ENCODE data around the gene FAT1.
"Not testable (repeated sequence)": the region's sequence is repeated elsewhere in the genome, so short reads cannot be mapped to it uniquely, and the experiment has no call there.

FAT1 gene

DNA sequence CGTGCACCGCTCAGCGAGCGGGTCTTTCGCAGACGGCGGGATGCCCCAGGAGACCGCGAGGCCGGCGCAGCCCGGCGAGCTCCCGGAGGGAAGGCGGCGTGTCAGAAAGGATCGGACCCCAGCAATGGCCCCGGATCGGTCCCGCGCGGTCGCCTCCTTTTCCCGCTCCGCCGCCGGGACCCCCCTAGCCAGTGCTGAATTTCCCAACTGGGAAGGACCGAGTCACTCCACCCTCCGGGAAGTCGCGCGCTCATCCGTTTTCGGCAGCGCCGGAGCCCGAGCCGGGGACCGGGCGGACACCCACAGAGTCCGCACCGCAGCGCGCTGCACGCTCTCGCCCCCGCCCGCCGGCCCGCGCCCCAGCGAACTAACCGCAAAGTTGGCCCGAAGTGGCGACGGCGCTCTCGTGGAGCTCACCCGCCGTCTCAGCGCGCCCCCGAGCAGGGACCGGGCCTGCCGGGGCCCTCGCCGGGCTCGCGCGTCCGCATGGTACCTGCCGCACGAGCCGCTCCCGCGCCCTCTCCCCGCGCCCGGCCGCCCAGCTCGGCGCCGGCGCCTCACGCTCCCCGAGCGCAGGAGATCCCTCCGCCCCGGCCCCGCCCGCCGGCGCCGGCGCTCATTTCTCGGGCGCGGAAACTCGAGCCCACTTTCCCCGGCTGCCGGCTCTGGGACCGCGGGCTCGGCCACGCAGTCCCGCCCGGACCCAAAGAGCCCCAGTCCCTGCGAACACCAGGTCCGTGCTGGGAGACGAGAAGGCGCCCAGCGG is at the start of gene FAT1:
Gene FAT1, minus strand, starts transcription at position 565 of the 766 bp plus-strand sequence. CDS start 14,029 bp downstream, outside the sequence.
- DNase-seq: no peak

DNA sequence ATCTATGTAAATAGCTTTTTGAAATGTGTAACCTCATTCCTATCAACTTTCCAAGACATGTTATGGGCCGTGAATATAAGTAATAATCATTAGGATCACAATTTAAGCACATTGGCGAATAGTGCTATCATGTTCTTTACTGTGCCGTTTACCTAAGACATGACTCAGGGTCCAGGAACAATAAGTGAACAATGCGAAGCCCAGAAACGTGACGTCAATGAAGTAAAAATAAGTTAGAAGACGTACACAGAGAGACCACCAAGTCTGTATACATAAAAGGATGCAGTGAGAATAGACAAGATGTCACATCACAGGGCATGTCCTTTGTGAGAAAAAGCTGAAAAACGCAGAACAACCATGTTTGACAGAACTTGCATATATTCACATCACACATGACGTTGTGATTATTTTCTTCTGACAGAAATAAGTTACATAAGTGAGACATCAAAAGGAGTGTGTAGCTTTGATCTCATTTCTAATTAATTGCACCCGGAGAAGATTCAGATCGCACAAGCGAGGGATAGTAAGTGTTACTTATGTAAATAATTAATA is 49.4 kb upstream of the FAT1 start:
- no peak for DNase-seq

DNA sequence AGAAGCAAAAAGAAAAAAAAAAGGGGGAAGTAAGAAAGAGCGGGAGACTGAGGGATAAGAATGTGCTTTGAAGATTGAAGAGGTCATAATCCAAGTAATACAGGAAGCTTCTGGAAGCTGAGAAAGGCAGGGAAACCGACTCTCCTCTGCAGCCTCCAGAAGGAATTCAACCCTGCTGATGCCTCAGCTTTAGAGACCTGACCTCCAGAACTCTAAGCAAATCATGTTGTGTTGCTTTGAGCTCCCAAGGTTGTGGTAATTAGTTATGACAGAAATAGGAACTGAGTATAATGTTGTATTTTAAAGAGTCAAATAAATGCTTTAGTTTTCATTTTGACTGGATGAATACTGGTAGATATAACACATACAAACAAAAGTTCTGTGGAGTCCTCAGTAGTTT is 48.0 kb upstream of the FAT1 start:
- DNase-seq: no peak

GRCh38 chr4:186770481-186771175 is 47.0 kb upstream of the FAT1 start:
- no peak for DNase-seq

- no peak for DNase-seq
Observed at GRCh38 chr4:186767794-186768193, 44.1 kb upstream of the FAT1 start.

GRCh38 chr4:186765673-186766546 is 42.3 kb upstream of the FAT1 start:
- no peak for DNase-seq

- DNase-seq: no peak
Observed at GRCh38 chr4:186765138-186765537, 41.5 kb upstream of the FAT1 start.

GRCh38 chr4:186764457-186764856 is 40.8 kb upstream of the FAT1 start:
- no peak for DNase-seq

- no peak for DNase-seq
Observed at GRCh38 chr4:186762865-186763264, 39.2 kb upstream of the FAT1 start.

DNA sequence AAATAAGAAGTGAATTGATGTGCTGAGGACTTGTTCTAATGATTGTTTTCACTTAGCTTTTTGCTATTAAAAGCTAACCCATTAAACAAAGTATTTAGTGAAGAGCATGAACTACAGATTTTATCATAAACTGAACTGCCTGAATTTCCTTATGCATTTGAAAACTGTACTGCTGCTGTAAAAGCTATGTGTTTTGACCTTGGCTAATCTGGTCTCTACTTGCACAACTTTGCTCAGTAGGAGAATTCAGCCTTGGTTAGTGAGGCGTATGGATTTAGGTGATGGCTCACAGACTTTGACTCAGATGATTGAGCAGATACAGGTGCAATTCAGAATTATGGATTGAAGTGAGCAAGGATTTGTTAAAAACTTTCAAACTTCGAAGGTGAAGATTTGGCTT is 38.7 kb upstream of the FAT1 start:
- DNase-seq: no peak

GRCh38 chr4:186761956-186762355 is 38.3 kb upstream of the FAT1 start:
- DNase-seq: not testable (repeated sequence)

GRCh38 chr4:186761393-186761792 is 37.7 kb upstream of the FAT1 start:
- DNase-seq: no peak

DNA sequence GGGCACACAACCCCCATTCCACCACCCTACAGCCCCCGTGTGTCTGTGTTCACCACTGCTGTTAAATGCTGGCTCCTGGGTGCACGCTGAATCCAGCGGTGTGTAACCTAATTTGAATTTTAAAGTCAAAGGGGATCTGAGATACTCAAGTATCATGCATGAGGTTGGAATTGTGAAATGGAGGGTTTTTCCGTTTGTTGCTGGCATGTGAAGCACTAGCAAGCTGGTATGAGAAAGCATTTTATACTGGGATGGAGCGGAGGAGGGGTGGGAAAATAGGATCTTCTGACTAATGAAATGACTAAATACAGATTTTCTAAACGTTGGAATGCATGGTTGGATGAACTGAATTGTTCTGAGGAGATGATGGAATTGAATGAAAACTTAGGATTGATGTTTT is 36.9 kb upstream of the FAT1 start:
- DNase-seq: no peak

DNA sequence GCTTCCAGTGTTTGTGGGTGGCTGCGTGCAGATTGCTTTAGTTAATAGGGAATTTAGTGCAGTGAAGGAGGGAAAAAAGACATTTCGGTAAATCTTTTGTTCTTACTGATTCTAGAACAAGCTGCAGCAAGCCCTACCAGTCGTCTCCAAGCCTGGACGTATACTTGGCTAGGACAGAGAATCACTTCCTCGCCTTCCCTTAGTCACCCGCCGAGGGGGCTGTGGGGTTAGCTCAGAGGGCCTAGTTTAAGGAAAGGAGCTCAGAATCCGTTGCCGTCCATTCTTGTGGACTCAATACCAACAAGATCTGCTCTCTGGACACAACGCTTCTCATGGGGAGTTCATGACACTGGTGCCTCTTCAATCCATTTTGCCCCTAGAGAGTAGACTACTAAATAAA is 36.3 kb upstream of the FAT1 start:
- DNase-seq: no peak

DNA sequence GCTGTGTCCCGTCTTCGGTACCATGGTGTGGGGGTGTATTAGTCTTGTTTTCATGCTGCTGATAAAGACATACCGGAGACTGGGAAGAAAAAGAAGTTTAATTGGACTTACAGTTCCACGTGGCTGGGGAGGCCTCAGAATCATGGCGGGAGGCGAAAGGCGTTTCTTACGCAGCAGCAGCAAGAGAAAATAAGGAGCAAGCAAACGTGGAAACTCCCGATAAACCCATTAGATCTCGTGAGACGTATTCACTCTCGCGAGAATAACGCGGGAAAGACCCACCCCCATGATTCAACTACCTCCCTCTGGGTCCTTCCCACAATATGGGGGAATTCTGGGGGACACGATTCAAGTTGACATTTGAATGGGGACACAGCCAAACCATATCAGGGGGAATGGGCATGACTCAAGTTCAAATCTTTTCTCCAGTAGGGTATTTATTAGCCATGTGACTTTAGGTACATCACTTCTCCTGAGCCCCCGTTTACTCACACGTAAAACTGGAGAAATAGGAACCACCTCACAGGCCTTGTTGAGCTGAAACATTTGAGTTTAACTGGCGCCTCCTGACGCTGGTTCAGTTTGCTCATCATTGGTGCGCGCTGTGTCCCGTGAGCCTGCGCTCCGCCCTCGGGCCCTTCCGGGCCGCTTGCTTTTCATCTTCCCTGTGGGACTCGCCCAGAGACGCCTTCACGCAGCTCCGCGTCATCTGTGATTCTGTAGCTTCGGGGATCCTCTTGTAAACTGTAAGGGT is 35.5 kb upstream of the FAT1 start:
- DNase-seq: no peak

DNA sequence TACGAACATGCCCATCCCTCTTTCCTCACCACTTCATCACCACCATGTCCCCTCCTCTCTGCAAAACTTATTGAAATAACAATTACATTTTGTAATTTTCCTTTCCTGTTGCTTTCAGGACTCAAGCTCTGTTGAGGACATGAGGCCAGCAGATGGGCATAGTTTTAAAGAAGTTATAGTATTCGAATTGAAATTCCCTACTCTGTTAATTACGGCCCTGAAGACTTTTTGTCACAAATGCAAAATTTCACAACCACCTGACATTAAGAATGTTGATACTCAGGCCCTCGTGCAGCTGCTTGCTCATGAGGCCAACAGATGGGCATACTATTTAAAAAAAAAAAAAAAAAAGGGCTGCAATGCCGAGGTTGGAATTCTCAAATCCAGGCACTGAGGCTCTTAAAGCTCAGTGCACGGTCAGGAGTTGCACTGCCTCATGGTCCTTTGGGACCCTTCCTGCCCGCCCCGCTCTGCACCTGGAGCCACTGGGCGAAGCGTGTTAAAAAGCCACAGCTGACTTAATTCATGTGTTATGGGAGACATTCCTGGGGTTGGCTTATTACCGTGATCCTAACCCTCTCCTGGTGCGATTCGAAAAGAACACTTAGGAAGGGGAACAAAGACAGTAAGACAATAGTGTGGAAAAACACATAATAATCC is 34.2 kb upstream of the FAT1 start:
- no peak for DNase-seq

GRCh38 chr4:186756550-186756949 is 32.9 kb upstream of the FAT1 start:
- DNase-seq: not testable (repeated sequence)

GRCh38 chr4:186755550-186756519 is 32.2 kb upstream of the FAT1 start:
- DNase-seq: no peak

DNA sequence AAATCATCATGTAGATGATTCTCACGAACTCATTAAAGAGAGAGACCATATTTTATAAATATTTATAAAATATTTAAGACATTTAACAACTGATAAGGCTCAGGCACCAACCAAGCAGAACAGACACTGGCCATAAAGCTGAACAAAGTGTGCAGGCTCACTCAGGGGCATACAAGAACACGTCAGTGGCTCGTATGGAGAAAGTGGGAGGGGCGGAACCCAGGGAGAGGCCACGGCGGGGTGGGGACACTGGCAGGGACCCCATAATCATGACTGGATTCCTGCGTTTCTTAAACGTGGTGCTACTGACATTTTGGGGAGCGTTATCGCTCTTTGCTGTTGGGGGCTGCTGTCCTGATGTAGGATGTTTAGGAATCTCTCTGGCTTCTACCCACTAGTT is 31.3 kb upstream of the FAT1 start:
- DNase-seq: no peak

GRCh38 chr4:186752325-186752724 is 28.7 kb upstream of the FAT1 start:
- DNase-seq: no peak
